Right lung (tissue), 5 donors: Measurements from ENCODE around the gene CAPN11. TPM values are rescaled to one million over a fixed set of nuclear protein-coding genes. Genes with fewer than 3 reads are reported as not detected.
A peak's percentile ranks its signal among the peaks of the same experiment; 100 is the strongest.
"Not testable (repeated sequence)": the region's sequence is repeated elsewhere in the genome, so short reads cannot be mapped to it uniquely, and the experiment has no call there.

Experiments
- DNase-seq, 2 donors: peaks; one replicate each; pipeline ENCODE4 v3.0.0-alpha.2; 2013
- polyA plus RNA-seq, 5 donors: library from polyadenylated mRNA; unstranded; fragments of 120-200 nt; gene quantifications; one replicate each; pipeline versions ENCODE4 v1.2.1 to v1.2.3, GENCODE V29; 2013; ENCODE audit warnings: inconsistent platforms in 1 of 5, low replicate concordance in 1 of 5; ENCODE audit not compliant: insufficient read length in 5 of 5, insufficient read depth in 1 of 5

Gene CAPN11
- polyA plus RNA-seq, 5 donors = 0.06 to 0.26 (median 0.12) TPM

DNA sequence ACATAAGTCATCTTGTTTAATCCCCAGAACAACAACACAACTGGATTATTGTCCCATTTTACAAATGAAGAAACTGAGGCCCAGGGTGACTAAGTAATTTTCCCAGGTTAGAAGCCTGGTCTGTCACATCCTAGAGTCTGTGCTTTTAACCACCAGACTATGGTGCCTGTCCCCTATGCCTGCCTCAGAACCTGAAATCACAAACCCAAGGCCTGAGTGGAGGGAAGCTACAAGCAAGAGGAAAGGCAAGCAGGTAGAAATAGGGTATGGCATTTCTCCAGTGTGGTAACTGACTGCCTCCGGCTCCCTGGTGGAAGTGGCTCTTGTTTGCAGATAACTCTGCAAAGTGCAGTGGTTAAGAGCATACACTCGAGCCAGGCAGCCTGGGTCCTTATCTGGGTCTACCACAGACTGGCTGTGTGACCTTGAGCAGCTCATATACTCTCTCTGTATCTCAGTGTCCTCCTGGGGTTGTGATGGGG is 28.7 kb upstream of the CAPN11 start:
- no peak for DNase-seq

DNA sequence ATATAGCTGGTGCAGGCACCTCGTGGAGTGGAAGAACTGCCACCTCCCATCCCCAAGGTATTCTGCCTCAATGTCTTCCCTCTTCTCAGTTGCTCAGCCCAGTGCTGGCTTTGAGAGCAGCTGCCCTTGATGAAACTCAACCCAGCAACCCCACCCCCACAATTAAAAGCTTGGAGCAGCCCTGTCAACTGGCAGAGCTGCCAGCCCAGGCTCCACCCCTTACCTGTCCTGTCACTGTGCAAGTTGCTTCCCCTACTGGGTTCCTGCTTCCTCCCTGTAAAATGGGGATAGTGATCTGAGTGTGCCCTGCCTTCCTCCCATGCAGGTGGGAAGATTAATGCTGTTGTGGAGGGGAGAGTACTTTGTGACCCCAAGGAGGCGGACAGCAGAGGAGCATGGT is 26.7 kb upstream of the CAPN11 start:
- DNase-seq = no peak

DNA sequence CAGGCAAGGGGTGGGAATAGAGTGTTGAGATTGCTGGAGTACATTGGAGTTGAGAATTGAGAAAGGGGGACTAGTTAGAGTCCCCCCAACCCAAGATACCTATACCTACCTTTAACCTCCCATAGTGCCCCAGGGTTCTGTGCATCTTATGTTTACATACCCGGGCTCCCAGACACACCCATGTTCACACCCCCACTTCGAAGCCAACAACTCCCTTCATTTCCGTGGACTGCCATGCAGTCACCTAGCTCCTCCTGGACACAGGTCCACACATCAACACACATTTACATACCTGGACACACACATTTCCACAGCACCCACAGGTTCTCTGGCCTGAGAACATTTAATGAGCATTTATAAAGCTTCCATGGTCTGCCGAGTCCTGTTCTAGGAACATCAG is 26.1 kb upstream of the CAPN11 start:
- no peak for DNase-seq

DNA sequence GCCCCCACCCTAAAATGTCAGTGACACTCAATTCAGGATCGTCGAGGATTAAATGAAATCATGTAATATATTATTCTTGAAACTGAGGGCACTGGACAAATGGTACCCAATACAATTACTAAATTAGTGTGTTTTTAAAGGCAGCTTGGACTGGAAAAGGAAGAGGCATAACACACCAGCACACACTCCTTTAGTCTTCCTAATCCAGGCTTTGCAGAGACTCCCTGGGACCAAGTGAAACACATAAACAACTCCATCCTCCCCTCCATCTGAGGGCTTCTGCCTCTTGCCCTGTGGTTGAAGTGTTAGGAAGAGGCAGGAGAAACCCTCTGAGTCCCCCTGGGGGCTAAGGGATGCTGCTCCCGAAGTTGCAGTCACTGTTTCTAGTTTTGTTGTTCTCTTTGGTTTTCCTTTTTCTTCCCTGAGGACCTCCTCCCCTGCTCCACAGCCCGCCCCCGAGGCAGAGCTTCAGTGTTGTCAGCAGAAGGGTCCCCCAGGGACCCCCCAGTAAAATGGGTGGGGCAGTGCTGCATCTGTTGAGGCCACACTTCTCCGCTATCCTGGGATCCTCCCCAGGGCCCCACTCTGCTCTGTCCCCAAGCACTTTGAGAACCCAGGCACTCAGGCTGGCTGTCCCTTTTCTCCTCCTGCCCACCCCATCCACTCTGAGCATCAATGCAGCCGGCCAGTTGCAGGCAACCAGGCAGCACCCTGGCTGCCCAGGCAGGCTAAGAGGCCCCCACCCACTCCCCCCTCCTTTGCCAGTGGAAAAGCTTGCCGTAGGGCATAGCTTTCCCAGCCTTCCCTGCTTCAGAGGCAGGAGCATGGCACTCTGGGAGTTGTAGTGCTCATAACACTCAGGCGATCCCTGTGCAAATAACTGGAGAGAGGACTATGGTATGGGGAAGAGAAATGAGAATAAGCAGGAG is 25.4 kb upstream of the CAPN11 start:
- peak; percentile 45 to 47 for DNase-seq

DNA sequence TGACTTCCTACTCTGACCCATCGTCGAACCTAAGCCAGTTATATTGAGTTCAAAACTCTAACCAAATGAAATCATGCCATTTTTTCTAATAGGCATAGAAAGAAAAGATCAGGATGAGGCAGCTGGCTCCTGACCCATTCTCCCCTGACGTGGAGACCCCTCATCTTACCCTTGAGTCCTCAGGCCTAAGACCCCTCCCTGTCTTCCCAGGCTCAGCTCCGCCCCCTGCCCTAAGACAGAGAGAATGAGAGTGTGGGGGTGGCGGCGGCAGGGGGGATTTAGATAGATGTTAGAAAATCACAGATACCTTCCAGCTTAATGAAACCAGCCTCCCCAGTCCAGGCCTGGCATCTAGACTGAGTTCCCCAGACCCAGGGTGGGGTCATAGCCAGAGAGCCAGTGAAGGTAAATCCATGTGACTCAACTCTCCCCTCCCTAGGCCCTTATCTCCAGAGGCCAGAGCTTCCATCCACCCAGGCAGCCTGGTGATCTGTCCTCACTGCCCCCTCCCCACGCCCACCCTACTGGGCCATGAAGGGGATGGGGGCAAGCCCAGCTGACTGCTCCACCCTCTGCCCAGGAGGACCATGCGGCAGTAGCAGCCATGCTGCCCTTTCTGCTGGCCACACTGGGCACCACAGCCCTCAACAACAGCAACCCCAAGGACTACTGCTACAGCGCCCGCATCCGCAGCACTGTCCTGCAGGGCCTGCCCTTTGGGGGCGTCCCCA is 24.5 kb upstream of the CAPN11 start:
- no peak for DNase-seq

DNA sequence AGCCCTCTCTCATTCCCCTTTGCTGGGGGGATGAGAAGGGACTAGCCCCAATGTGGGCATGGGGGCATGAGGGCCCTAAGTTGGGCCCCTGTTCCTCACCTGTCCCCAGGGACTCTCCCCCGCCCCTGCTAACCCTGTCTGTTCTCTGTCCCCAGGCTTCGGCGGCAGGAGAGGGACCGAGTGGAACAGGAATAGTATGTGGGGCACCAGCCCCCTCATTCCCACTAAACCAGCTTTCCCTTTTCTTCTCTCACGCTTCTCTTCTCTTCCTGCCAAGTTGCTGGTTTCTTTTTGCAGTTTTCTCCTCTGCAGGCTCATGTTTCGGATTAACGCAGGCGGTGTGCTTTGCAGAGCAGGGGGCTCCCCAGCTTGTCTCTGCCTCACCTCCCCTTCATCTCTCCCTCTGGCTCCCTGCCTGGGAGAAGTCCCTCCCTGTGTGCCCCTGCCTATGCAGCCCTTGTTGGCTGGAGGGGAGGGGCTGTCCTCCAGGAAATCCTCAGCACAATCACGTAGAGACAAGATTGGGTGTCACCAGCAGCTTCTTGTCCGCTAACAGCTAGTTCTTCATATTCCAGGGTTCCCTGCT is 23.4 kb upstream of the CAPN11 start:
- peak in 1 of 2 donors; percentile 42 for DNase-seq

DNA sequence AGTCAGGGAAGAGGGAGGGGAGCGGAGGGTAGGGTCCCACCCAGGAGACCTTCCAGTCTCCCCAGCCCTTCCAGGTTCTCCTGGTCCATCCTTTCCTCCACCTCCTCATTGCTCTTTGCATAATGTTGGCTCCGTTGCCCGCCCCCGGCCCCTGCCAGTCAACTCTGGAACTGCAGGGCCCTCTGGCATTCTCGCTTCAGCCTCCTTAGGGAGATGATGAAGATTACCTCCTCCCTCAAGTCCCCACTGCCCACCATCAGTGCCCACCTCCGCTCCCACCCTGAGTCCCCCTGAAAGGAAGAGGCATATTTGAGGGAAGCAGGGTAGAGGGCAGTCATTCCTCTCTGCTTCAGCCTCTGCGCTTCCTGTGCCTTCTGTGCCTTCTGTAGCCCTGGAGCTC is 22.7 kb upstream of the CAPN11 start:
- DNase-seq = no peak

DNA sequence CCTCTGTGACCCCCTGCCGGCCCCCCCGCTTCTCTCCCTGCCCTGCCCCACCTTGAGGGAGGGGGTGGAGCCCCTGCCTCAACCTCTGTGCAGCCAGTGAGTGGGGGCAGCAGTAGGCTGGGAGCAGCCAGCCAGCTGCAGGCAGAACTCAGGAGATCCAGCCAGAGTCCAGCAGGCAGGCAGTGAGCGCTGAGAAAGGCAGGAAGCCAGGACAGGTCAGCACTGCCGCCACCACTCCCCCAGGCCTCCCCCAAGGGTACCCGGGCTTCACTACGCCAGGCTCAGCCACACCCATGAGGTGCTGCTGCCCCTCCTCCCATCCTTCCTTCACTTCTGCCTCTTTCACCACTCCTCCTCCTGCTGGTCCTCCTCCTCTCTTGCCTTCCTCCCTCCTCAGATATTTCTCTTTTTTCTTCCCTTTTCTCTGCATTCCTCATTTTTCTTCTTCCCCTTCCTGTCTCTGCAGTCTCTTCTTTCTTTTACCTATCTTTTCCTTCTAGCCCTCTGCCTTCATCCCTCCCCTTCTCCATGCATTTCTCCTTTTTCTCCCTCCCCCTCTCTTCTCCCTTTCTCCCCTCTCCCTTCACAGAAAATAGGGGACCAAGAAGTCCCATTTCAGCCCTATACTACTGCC is 19.8 kb upstream of the CAPN11 start:
- DNase-seq = no peak

DNA sequence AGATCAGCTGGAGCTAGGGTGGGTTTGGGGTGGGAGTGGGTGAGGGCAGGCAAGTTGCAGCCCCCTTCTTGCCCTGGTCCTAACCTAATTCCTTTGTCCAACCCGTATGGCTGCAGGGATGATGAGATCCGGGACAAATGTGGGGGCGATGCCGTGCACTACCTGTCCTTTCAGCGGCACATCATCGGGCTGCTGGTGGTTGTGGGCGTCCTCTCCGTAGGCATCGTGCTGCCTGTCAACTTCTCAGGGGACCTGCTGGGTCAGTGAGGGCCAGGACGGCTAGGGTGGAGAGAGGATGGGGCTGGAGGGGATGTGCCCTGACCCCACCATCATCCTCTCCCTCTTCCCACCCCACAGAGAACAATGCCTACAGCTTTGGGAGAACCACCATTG is 19.3 kb upstream of the CAPN11 start:
- no peak for DNase-seq

DNA sequence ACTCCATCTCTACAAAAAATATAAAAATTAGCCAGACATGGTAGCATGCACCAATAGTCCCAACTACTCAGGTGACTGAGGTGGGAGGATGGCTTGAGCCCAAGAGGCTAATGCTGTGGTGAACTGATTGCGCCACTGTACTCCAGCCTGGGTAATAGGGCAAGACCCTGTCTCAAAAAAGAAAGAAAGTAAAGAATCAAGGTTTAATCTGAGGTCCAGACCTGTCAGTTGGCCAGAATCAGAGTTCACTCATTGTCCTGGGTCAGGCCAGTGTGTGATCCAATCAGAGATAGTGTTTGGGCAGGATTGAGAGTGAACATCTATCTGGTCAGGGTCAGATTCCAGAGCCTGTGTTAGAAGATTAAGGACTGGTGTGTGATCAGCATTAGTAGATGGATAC is 15.8 kb upstream of the CAPN11 start:
- DNase-seq = no peak

DNA sequence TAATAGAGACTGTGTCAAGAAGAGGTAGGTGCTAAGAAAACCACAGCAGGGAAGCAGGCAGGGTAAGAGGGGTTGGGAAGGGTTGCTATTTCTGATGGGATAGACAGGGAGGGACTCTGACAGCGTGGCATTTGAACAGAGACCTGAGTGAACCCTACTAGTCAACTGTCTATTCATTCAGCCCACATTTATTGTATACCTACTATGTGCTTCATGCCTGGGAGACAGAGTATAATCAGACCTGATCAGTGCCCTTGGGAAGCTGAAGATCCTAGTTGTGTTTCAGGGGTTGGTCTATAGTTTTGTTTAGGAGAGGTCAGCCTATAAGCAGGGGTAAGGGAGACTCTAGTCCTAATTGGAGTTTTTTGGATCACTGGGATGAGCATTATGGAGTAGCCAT is 14.9 kb upstream of the CAPN11 start:
- no peak for DNase-seq

DNA sequence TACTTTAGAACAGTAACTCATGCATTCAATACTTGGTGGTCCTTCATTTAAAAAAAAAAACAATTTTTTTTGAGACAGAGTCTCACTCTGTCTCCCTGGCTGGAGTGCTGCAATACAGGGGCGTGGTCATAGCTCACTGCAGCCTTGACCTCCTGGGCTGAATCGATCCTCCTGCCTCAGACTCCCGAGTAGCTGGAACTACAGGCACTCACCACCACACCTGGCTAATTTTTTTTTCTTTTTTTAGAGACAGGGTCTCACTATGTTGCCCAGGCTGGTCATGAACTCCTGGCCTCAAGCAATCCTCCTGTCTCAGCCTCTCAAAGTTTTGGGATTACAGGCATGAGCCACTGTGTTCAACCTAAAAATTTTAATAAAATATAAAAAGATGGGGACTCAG is 14.1 kb upstream of the CAPN11 start:
- DNase-seq = not testable (repeated sequence)

DNA sequence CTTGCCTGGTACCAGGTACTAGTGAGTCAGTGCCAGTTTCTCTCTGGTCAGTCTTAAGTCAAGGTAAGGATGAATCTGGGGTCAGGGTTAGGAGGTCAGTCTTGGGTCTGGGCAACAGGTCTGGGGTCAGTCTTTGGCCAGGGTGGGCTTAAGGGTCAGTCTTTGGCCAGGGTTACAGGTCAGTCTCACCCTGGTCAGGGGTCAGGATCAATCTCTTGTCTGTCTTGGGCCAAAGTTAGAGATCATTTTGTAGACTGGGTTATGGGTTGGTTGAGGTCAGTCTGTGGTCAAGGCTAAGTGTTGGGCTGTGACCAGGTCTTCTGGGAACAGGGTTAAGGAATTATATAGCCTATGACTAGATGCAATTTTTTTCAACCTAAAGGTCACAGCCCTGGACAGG is 12.8 kb upstream of the CAPN11 start:
- no peak for DNase-seq

DNA sequence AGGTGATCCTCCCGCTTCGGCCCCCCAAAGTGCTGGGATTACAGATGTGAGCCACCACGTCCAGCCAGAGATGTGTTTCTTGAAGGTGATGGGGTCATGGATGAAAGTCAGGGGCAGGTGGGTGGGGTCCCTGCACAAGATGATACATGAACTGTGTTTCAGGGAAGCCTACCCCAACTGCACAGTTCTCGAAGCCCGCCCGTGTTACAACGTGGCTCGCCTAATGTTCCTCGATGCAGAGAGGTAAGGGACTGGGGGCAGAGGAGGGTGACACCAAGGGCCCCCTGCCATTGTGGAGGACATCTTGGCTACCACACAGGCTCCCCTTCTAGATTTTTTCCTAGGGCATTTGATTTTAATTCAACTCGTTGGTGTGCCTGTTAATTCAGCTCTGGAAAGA is 11.9 kb upstream of the CAPN11 start:
- no peak for DNase-seq

DNA sequence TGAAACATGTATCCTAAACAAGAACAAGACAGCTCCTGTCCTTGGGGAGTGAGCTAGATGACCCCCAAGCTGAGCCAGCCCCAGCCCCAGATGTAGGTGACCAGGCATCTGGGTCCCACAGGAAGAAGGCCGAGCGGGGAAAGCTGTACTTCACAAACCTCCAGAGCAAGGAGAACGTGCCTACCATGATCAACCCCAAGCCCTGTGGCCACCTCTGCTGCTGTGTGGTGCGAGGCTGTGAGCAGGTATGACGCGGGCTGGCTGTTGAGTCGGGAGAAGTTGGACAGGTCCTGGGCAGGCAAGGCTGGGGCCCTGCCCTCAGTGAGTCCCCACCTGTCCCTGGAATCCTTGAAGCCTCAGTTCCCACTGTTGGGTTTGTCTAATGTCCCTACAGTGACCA is 11.4 kb upstream of the CAPN11 start:
- no peak for DNase-seq

DNA sequence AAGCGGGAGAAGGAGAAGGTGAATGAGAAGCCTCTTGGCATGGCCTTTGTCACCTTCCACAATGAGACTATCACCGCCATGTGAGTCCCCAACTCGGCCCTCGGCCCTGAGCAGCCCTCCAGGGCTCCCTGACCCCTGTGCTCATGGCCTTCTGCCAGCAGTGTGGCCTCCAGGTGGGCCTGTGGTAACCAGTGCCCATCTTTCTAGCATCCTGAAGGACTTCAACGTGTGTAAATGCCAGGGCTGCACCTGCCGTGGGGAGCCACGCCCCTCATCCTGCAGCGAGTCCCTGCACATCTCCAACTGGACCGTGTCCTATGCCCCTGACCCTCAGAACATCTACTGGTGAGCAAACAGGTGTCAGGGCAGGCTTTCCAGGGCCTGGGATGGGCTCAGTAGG is 10.3 kb upstream of the CAPN11 start:
- DNase-seq = no peak

DNA sequence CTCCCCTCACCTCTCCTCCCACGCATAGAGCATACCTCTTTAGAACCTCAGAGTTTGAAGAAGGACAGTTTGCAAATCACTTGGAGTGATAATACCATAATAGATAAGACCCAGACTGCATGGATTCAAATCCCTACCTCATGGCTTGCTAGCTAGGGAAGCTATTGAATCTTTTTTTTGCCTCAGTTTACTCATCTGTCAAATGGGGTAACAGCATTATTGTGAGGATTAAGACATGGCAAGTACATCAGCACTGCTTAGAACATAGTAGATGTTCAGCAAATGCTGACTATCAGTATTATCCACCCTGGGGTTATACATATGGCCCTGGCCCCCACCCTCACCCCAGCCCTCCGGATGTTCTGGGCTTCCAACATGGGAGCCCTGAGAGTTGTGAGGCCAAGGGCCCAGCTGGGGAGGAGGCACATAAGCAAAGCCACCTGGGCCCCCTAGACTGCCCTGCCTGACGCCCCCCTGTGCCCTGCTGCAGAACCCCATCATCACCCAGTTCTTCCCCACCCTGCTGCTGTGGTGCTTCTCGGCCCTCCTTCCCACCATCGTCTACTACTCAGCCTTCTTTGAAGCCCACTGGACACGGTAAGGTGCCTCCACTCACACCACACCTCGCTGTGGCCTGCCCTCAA is 9.1 kb upstream of the CAPN11 start:
- DNase-seq = no peak

DNA sequence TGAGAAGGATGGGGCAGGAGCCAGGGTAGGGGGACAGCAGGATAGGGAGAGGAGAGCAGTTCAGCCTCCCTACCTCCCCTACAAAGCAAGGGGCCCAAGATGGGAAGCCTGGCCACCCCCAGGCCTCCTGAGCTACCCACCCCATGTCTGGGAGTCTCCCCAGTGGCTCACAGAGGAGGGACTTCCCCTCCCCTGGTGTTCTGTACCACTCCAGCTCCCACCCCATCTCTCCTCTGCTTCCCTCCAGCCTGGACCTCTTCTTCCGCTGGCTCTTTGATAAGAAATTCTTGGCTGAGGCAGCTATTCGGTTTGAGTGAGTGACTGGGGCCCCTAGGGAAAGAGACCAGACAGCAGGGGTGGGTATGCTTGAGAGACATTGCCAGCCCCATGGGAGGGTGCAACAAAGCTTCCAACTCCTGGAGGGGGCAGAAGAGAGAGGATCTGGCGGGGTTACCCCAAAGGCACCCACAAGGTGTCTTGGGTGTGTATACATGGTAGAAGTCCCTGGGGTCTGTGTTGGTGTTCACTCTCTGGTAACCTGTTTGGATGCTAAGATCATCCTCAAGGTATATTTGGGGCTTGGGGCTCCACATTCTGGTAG is 8.2 kb upstream of the CAPN11 start:
- no peak for DNase-seq

DNA sequence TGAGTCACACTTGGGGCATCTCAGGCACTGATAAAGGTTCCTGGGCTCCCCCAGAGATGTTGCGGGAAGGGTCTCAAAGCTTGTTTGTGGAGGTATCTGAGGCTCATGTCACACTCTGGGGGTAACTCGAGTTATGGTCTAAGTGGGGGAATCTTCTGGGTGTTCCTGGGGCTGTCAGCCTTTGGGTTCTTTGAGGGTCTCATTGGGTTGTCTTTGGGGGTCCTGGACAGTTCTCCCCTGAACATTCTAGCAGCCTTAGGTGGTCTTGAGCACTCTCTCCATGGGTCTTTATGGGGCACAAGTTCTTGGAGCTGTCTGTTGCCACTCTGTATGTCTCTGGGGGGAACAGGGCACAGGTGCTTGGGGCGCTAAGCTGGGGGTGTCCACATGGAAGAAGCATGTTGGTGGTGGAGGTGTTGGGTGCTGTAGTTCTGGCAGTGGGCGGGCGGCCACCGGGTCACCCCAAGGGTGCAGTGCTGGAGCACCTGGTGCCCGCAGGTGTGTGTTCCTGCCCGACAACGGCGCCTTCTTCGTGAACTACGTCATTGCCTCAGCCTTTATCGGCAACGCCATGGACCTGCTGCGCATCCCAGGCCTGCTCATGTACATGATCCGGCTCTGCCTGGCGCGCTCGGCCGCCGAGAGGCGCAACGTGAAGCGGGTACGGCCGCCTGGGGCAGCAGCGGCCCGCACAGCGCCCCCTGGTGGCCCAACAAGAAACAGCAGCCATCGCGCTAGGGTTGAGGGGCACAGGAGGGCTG is 7.1 kb upstream of the CAPN11 start:
- peak; percentile 50 to 58 for DNase-seq

DNA sequence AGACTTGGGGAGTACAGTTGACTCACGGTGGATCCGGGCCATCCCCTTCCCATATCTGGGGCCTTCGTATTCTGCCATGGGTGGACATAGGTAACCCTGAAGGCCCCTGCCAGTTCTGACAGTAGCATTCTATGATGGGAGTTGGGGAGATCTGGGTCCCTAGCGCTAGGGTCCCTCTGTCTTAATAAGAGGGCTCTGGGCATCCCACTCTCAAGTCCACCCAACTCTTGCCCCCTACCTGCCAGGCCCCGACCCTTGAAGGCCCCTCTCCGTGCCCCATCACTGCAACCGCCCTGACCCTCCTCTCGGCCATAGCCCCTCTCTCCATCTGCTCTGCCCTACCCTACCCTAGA is 6.5 kb upstream of the CAPN11 start:
- no peak for DNase-seq

DNA sequence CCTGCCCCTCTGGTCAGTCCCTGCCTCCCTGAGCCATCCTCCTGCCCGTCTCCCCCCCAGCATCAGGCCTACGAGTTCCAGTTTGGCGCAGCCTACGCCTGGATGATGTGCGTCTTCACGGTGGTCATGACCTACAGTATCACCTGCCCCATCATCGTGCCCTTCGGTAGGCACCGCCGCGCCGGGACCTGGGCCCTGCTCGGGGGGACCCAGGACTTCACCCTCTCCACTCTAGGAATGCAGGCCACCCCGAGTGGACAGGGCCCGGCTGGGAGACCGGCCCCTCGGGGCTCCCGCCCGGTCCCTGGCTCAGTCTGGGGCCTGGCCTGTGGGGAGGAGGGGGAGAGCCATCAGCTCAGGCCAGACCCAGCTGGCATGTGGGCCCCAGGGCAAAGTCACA is 6.1 kb upstream of the CAPN11 start:
- DNase-seq = no peak
